H1 (cell line): ENCODE results near the gene DTD1. TPM values are rescaled to one million over a fixed set of nuclear protein-coding genes. Genes with fewer than 3 reads are reported as not detected.

ENCODE experiments used
- CTCF ChIA-PET: fragments of 300-600 bp; sonication (Branson Sonifier 250); formaldehyde crosslinking; loops from one replicate; lab custom pipeline; 2021; ENCODE audit not compliant: partially characterized antibody; lab: Charles Lee
- POLR2A ChIA-PET: fragments of 300-600 bp; sonication (Branson Sonifier 250); formaldehyde crosslinking; loops from one replicate; lab custom pipeline; 2021; ENCODE audit warnings: inconsistent platforms; ENCODE audit not compliant: partially characterized antibody; lab: Charles Lee
- DNase-seq, 2 experiments: peaks; one replicate each; pipeline versions ENCODE4 v3.0.0 to v3.0.0-alpha.2; 2010 to 2022; ENCODE audit warnings: low spot score in 2 of 2, low read depth in 1 of 2, mixed read lengths in 1 of 2
- FAIRE-seq: peaks from 2 replicates; lab custom pipeline; 2011; peaks lifted over from hg19 to GRCh38; lab: Jason Lieb, UNC
- H2AFZ ChIP-seq: 2 replicates; pipeline ENCODE4 v1.8.1; 2012; ENCODE audit warnings: low read length, inconsistent platforms
- H2AK5ac ChIP-seq: 2 replicates; pipeline ENCODE4 v1.6.1; 2013; ENCODE audit warnings: low read depth, low read length
- H2BK120ac ChIP-seq: replicated peaks from 2 replicates; pipeline ENCODE3; 2013; ENCODE audit warnings: low read depth, low read length, inconsistent platforms
- H2BK12ac ChIP-seq: 2 replicates; pipeline ENCODE4 v1.6.1; 2013; ENCODE audit warnings: low read depth, low read length
- H2BK15ac ChIP-seq: 2 replicates; pipeline ENCODE4 v1.6.1; 2013; ENCODE audit warnings: low read length
- H2BK20ac ChIP-seq: 2 replicates; pipeline ENCODE4 v1.6.1; 2013; ENCODE audit warnings: low read length
- H2BK5ac ChIP-seq: 2 replicates; pipeline ENCODE4 v1.6.1; 2013; ENCODE audit warnings: low read depth, low read length
- H3K14ac ChIP-seq: 2 replicates; pipeline ENCODE4 v1.6.1; 2013; ENCODE audit warnings: inconsistent platforms; ENCODE audit not compliant: insufficient read length
- H3K18ac ChIP-seq: 2 replicates; pipeline ENCODE4 v1.6.1; 2013; ENCODE audit warnings: low read length; ENCODE audit errors: extremely low read depth
- H3K23ac ChIP-seq: 2 replicates; pipeline ENCODE4 v1.6.1; 2013; ENCODE audit warnings: inconsistent platforms; ENCODE audit not compliant: insufficient read length
- H3K23me2 ChIP-seq: 2 replicates; pipeline ENCODE4 v1.6.1; 2013; ENCODE audit warnings: low read depth, low read length
- H3K27ac ChIP-seq: 2 replicates; pipeline ENCODE4 v1.6.1; 2011; ENCODE audit warnings: low read depth, low read length, inconsistent platforms
- H3K27me3 ChIP-seq, 4 experiments: replicated peaks in 1 of 4; 1 replicate in 1 of 4; 2 replicates in 3 of 4; pipeline versions ENCODE4 v1.6.1 to v1.8.1; 2011 to 2013; ENCODE audit warnings: low read length in 3 of 4, mild to moderate bottlenecking in 3 of 4, inconsistent platforms in 2 of 4, mixed read lengths in 2 of 4, moderate library complexity in 1 of 4; ENCODE audit not compliant: control insufficient read depth in 3 of 4, insufficient read depth in 3 of 4; ENCODE audit errors: extremely low read depth in 1 of 4
- H3K36me3 ChIP-seq, 4 experiments: 2 replicates each; pipeline versions ENCODE4 v1.6.1 to v1.8.1; 2011 to 2013; ENCODE audit warnings: mild to moderate bottlenecking in 4 of 4, low read length in 3 of 4, moderate library complexity in 2 of 4, control low read depth in 1 of 4, inconsistent platforms in 1 of 4; ENCODE audit not compliant: insufficient read depth in 4 of 4, control insufficient read depth in 2 of 4
- H3K4ac ChIP-seq: replicated peaks from 2 replicates; pipeline ENCODE3; 2013; ENCODE audit warnings: low read length, low read depth, mixed read lengths, inconsistent platforms; ENCODE audit not compliant: insufficient read length
- H3K4me1 ChIP-seq, 4 experiments: replicated peaks in 1 of 4; 1 replicate in 1 of 4; 2 replicates in 3 of 4; pipeline versions ENCODE4 v1.6.1 to v1.8.1; 2011 to 2013; ENCODE audit warnings: low read length in 3 of 4, inconsistent platforms in 2 of 4, mixed read lengths in 1 of 4; ENCODE audit not compliant: insufficient read depth in 4 of 4, control insufficient read depth in 3 of 4
- H3K4me2 ChIP-seq, 2 experiments: 2 replicates each; pipeline versions ENCODE4 v1.6.1 to v1.8.1; 2011 to 2013; ENCODE audit warnings: low read depth in 2 of 2, low read length in 2 of 2, control low read depth in 1 of 2, inconsistent platforms in 1 of 2, mild to moderate bottlenecking in 1 of 2; ENCODE audit not compliant: insufficient read depth in 1 of 2
- H3K4me3 ChIP-seq, 4 experiments: fragments of 200-600, 300-600 bp in 1 of 4; sonication (generic), shearing (Covaris generic), sonication (Bioruptor Twin) in 1 of 4; 2 replicates each; pipeline versions ENCODE4 v1.5.1 to v1.8.1; 2011 to 2016; ENCODE audit warnings: low read length in 4 of 4, low read depth in 3 of 4, control low read depth in 2 of 4, inconsistent platforms in 2 of 4, mild to moderate bottlenecking in 2 of 4, mixed read lengths in 1 of 4, moderate library complexity in 1 of 4; ENCODE audit not compliant: insufficient read depth in 2 of 4; ENCODE audit errors: extremely low read depth in 1 of 4
- H3K56ac ChIP-seq: replicated peaks from 2 replicates; pipeline ENCODE3; 2013; ENCODE audit warnings: low read depth, mild to moderate bottlenecking, mixed read lengths, low read length, inconsistent platforms; ENCODE audit not compliant: insufficient read length
- H3K79me1 ChIP-seq: 2 replicates; pipeline ENCODE4 v1.6.1; 2013; ENCODE audit warnings: low read depth, low read length, control low read depth
- H3K79me2 ChIP-seq, 2 experiments: 2 replicates each; pipeline versions ENCODE4 v1.6.1 to v1.8.1; 2012 to 2013; ENCODE audit warnings: low read length in 2 of 2, mild to moderate bottlenecking in 2 of 2, inconsistent platforms in 1 of 2; ENCODE audit not compliant: insufficient read depth in 2 of 2, control insufficient read depth in 1 of 2
- H3K9ac ChIP-seq, 4 experiments: replicated peaks in 1 of 4; 1 replicate in 1 of 4; 2 replicates in 3 of 4; pipeline versions ENCODE4 v1.6.1 to v1.8.1; 2011 to 2013; ENCODE audit warnings: low read depth in 3 of 4, low read length in 3 of 4, control low read depth in 2 of 4, mild to moderate bottlenecking in 2 of 4, moderate library complexity in 2 of 4, inconsistent platforms in 1 of 4; ENCODE audit errors: extremely low read depth in 1 of 4
- H3K9me3 ChIP-seq, 2 experiments: 2 replicates each; pipeline versions ENCODE4 v1.6.1 to v1.8.1; 2012 to 2013; ENCODE audit warnings: mild to moderate bottlenecking in 2 of 2, moderate library complexity in 2 of 2, control low read depth in 1 of 2, inconsistent platforms in 1 of 2, low read depth in 1 of 2, low read length in 1 of 2, mixed read lengths in 1 of 2; ENCODE audit not compliant: insufficient read depth in 2 of 2
- H4K20me1 ChIP-seq, 2 experiments: replicated peaks in 1 of 2; 2 replicates each; pipeline versions ENCODE3 to v1.8.1; 2011 to 2013; ENCODE audit warnings: inconsistent platforms in 2 of 2, low read length in 2 of 2, mild to moderate bottlenecking in 1 of 2; ENCODE audit not compliant: insufficient read depth in 2 of 2, control insufficient read depth in 1 of 2
- H4K5ac ChIP-seq: 2 replicates; pipeline ENCODE4 v1.6.1; 2013; ENCODE audit warnings: low read length, low read depth, mixed read lengths, inconsistent platforms; ENCODE audit not compliant: insufficient read length
- H4K8ac ChIP-seq: 2 replicates; pipeline ENCODE4 v1.8.0; 2013; ENCODE audit warnings: mild to moderate bottlenecking, moderate library complexity, low read length, inconsistent platforms; ENCODE audit not compliant: insufficient read depth; ENCODE audit errors: extremely low read depth
- H4K91ac ChIP-seq: replicated peaks from 2 replicates; pipeline ENCODE3; 2013; ENCODE audit warnings: low read length, mixed read lengths, inconsistent platforms; ENCODE audit not compliant: insufficient read length
- BCL11A ChIP-seq, 2 experiments: IDR thresholded peaks; one replicate each; pipeline ENCODE4 v1.6.1; 2011; ENCODE audit warnings: low read depth in 2 of 2, low read length in 2 of 2, mild to moderate bottlenecking in 2 of 2
- CTBP2 ChIP-seq: IDR thresholded peaks from 2 replicates; pipeline ENCODE4 v1.7.0; 2011; ENCODE audit warnings: borderline replicate concordance, mild to moderate bottlenecking, moderate library complexity, mixed read lengths, low read length; ENCODE audit not compliant: insufficient read depth, insufficient read length
- EP300 ChIP-seq, 2 experiments: IDR thresholded peaks; 1 replicate in 1 of 2; 2 replicates in 1 of 2; pipeline ENCODE4 v1.6.1; 2011 to 2012; ENCODE audit warnings: low read depth in 2 of 2, low read length in 2 of 2, mild to moderate bottlenecking in 2 of 2, borderline replicate concordance in 1 of 2, inconsistent platforms in 1 of 2, moderate library complexity in 1 of 2
- FOSL1 ChIP-seq: IDR thresholded peaks from 2 replicates; pipeline ENCODE4 v1.6.1; 2011; ENCODE audit warnings: mild to moderate bottlenecking, low read depth, low read length, moderate library complexity; ENCODE audit not compliant: insufficient read depth
- GABPA ChIP-seq: IDR thresholded peaks from 2 replicates; pipeline ENCODE4 v1.6.1; 2011; ENCODE audit warnings: mild to moderate bottlenecking, low read length, moderate library complexity, borderline replicate concordance; ENCODE audit not compliant: insufficient read depth
- HDAC2 ChIP-seq, 2 experiments: fragments of 300-600 bp in 1 of 2; sonication (generic) in 1 of 2; IDR thresholded peaks; 2 replicates each; pipeline ENCODE4 v1.6.1; 2011 to 2012; ENCODE audit warnings: low read depth in 2 of 2, low read length in 2 of 2, mild to moderate bottlenecking in 2 of 2, moderate library complexity in 2 of 2, borderline replicate concordance in 1 of 2, inconsistent platforms in 1 of 2
- KDM5A ChIP-seq: fragments of 200-600 bp; IDR thresholded peaks from 2 replicates; pipeline ENCODE4 v1.7.1; 2012; ENCODE audit warnings: mild to moderate bottlenecking, low read length, inconsistent platforms, mixed read lengths
- NANOG ChIP-seq: IDR thresholded peaks from 2 replicates; pipeline ENCODE4 v1.6.1; 2011; ENCODE audit warnings: low read length, low read depth, mild to moderate bottlenecking, inconsistent platforms; ENCODE audit not compliant: insufficient read depth, poor library complexity, severe bottlenecking
- PHF8 ChIP-seq: fragments of 200-600 bp; sonication (generic); conservative IDR thresholded peaks from 2 replicates; pipeline ENCODE4 v1.7.1; 2012; ENCODE audit warnings: low read depth, mild to moderate bottlenecking, inconsistent platforms, low read length, moderate library complexity
- SIX5 ChIP-seq: IDR thresholded peaks from 2 replicates; pipeline ENCODE4 v1.6.1; 2011; ENCODE audit warnings: mild to moderate bottlenecking, low read depth, low read length
- SP1 ChIP-seq: IDR thresholded peaks from 2 replicates; pipeline ENCODE4 v1.6.1; 2011; ENCODE audit warnings: low read depth, low read length
- USF2 ChIP-seq: IDR thresholded peaks from 2 replicates; pipeline ENCODE4 v1.6.1; 2011; ENCODE audit warnings: low read length, improper control_type of control experiment
- WGBS, 2 experiments: shearing (Covaris generic) in 1 of 2; methylation state at CpG; one replicate each; pipeline versions ENCODE4 v1.1.6 to v1.1.7; 2013 to 2015; ENCODE audit warnings: low lambda C conversion rate in 2 of 2, mixed read lengths in 2 of 2, inconsistent platforms in 1 of 2, low coverage in 1 of 2, missing lambda C conversion rate in 1 of 2; ENCODE audit not compliant: insufficient replicate concordance in 2 of 2, insufficient coverage in 1 of 2, insufficient read length in 1 of 2; ENCODE audit errors: extremely low coverage in 1 of 2, missing lambda C conversion rate in 1 of 2; 5-methylcytosine and 5-hydroxymethylcytosine counted together
- polyA plus RNA-seq, 7 experiments: library from polyadenylated mRNA; depleted of rRNA in 3 of 7; stranded (reverse) in 5 of 7; unstranded in 2 of 7; fragments of >200 nt in 5 of 7; fragments of 200-250 nt in 2 of 7; gene quantifications; 1 replicate in 5 of 7; 2 replicates in 1 of 7; 4 replicates in 1 of 7; pipeline versions ENCODE4 v1.2.1 to v1.2.3, GENCODE V29; 2011 to 2013; ENCODE audit warnings: missing spikeins in 2 of 7, mixed read lengths in 2 of 7
- total RNA-seq: library from RNA; stranded (reverse); fragmentation: NEBNext Ultra II Directional; extraction: Animal tissue kit (Norgen Biotek cat#: 25700); gene quantifications from 2 replicates; pipeline ENCODE4 v1.2.1, GENCODE V29; 2021

Gene DTD1
- total and polyA plus RNA-seq, 2 of the 8 experiments (the other 6 are each of a cell fraction or from before 2014, with no cell fraction given): 49.7 to 66.6 TPM

GRCh38 chr20:18719426-18719825 lies 131.6 kb downstream of the DTD1 start:
- H4K8ac ChIP-seq: no peak overlapping the region
- H3K4ac ChIP-seq: no peak overlapping the region
- H2BK5ac ChIP-seq: no peak overlapping the region
- H3K4me2 ChIP-seq: no peak overlapping the region
- H2AK5ac ChIP-seq: no peak overlapping the region
- no peak overlapping the region for H3K56ac ChIP-seq
- H4K5ac ChIP-seq: no peak overlapping the region
- DNase-seq: no peak
- no peak overlapping the region for H3K18ac ChIP-seq
- H2AFZ ChIP-seq: no peak overlapping the region
- no peaks in the 10 kb centered on the region; a peak in 1 of 7 replicates for H3K27me3 ChIP-seq
- FAIRE-seq: no peak
- no peak overlapping the region for H3K4me3 ChIP-seq
- H2BK12ac ChIP-seq: no peak overlapping the region
- CTCF ChIA-PET: interaction anchor here (1.1 kb wide), 1 partner anchor 31 kb away, joined by 5 read pairs; no protein-coding TSS in a partner anchor
- H3K23me2 ChIP-seq: no peaks in the 10 kb centered on the region
- H3K23ac ChIP-seq: no peak overlapping the region
- 93% methylated on average over 3 of the region's 3 CpGs; no CpG with 5 or more reads in 1 of the 2 experiments for WGBS, 2 experiments
- H2BK20ac ChIP-seq: no peak overlapping the region
- H3K4me1 ChIP-seq: no peaks in the 10 kb centered on the region
- POLR2A ChIA-PET: no interaction called here
- no peak overlapping the region for H3K9ac ChIP-seq
- H3K14ac ChIP-seq: no peak overlapping the region
- no peaks in the 10 kb centered on the region for H4K20me1 ChIP-seq
- H3K79me1 ChIP-seq: no peaks in the 10 kb centered on the region; the same call in 1 of the 2 replicates
- no peaks in the 10 kb centered on the region for H3K79me2 ChIP-seq
- H3K27ac ChIP-seq: no peak overlapping the region
- peaks cover 0 to 3% (median 0%) of the 10 kb centered on the region in 4 experiments; a peak in 1 of 8 replicates for H3K36me3 ChIP-seq
- no peaks in the 10 kb centered on the region for H3K9me3 ChIP-seq
- H2BK15ac ChIP-seq: no peak overlapping the region
- no peak overlapping the region for H4K91ac ChIP-seq
- H2BK120ac ChIP-seq: no peak overlapping the region
- TF ChIP-seq PHF8: no peak
- TF ChIP-seq NANOG: no peak
- TF ChIP-seq GABPA: no peak
- TF ChIP-seq FOSL1: no peak
- TF ChIP-seq BCL11A (IDR thresholded peaks at IDR 0.05; ENCODE audit: low read depth in 2 of 2, low read length in 2 of 2): no peak
- TF ChIP-seq USF2: no peak
- TF ChIP-seq SP1: no peak
- no peak for TF ChIP-seq SIX5
- no peak for TF ChIP-seq KDM5A
- TF ChIP-seq EP300 (IDR thresholded peaks at IDR 0.05; ENCODE audit: borderline replicate concordance in 1 of 2, low read depth in 2 of 2, low read length in 2 of 2): no peak
- no peak for TF ChIP-seq HDAC2 (IDR thresholded peaks at IDR 0.05; ENCODE audit: borderline replicate concordance in 1 of 2, low read depth in 2 of 2, low read length in 2 of 2)
- TF ChIP-seq CTBP2: no peak
